Lower leg skin (tissue), 4 donors: ENCODE data around the gene SMARCAD1. TPM values are rescaled to one million over a fixed set of nuclear protein-coding genes. Genes with fewer than 3 reads are reported as not detected.

ENCODE experiments used
- DNase-seq, 2 donors: peaks; one replicate each; pipeline ENCODE4 v3.0.0-alpha.2; 2019; ENCODE audit warnings: low spot score in 2 of 2
- H3K4me3 ChIP-seq: fragments of 200-600 bp; sonication (generic); 2 replicates; pipeline ENCODE4 v1.5.1; 2017; ENCODE audit warnings: mild to moderate bottlenecking, low read depth; ENCODE audit not compliant: poor library complexity, severe bottlenecking
- POLR2A ChIP-seq, 2 donors: fragments of 450-650 bp; IDR thresholded peaks; one replicate each; pipeline ENCODE4 v1.6.1; 2016 to 2017; ENCODE audit warnings: antibody characterized with exemption in 2 of 2, mild to moderate bottlenecking in 1 of 2, moderate library complexity in 1 of 2
- WGBS, 2 donors: methylation state at CpG; one replicate each; pipeline ENCODE4 v1.1.5; 2018; 5-methylcytosine and 5-hydroxymethylcytosine counted together
- intact Hi-C: fragments of 100-400 bp; cut with DNase I; formaldehyde crosslinking; loops from one replicate; pipeline ENCODE4 v1.15.0; 2023; ENCODE audit warnings: low total_unique reads
- total RNA-seq, 4 donors: library from RNA; depleted of rRNA; stranded (reverse); fragments of >200 nt; gene quantifications; one replicate each; pipeline ENCODE4 v1.1.0, GENCODE V29; 2016
- TF ChIP-seq, protein P1 (sequence below), 3 donors: fragments of 450-650 bp; IDR thresholded peaks; one replicate each; pipeline ENCODE4 v1.5.1; 2016; ENCODE audit warnings: antibody characterized with exemption in 3 of 3, mild to moderate bottlenecking in 3 of 3, moderate library complexity in 2 of 3

The SMARCAD1 gene
- total RNA-seq, 4 donors from 2014 or later, result 20.8 to 35.7 (median 23.6) TPM

GRCh38 chr4:94168321-94168720, 39.3 kb upstream of the SMARCAD1 start:
- DNase-seq, result no peak
- WGBS, 2 donors, result 85 to 89% methylated on average over 2 of the region's 2 CpGs
- H3K4me3 ChIP-seq, result no peak overlapping the region
- no peak for TF ChIP-seq POLR2A (IDR thresholded peaks at IDR 0.05)
- TF ChIP-seq, protein P1, sequence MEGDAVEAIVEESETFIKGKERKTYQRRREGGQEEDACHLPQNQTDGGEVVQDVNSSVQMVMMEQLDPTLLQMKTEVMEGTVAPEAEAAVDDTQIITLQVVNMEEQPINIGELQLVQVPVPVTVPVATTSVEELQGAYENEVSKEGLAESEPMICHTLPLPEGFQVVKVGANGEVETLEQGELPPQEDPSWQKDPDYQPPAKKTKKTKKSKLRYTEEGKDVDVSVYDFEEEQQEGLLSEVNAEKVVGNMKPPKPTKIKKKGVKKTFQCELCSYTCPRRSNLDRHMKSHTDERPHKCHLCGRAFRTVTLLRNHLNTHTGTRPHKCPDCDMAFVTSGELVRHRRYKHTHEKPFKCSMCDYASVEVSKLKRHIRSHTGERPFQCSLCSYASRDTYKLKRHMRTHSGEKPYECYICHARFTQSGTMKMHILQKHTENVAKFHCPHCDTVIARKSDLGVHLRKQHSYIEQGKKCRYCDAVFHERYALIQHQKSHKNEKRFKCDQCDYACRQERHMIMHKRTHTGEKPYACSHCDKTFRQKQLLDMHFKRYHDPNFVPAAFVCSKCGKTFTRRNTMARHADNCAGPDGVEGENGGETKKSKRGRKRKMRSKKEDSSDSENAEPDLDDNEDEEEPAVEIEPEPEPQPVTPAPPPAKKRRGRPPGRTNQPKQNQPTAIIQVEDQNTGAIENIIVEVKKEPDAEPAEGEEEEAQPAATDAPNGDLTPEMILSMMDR (IDR thresholded peaks at IDR 0.05), result no peak
- intact Hi-C loops, result no loop called here

GRCh38 chr4:94169803-94170372, 37.8 kb upstream of the SMARCAD1 start:
- intact Hi-C loops, result no loop called here
- no peak for DNase-seq
- H3K4me3 ChIP-seq, result no peak overlapping the region
- 94 to 99% methylated on average over 14 to 31 of the region's 37 CpGs for WGBS, 2 donors
- TF ChIP-seq, protein P1 (IDR thresholded peaks at IDR 0.05), result no peak
- TF ChIP-seq POLR2A (IDR thresholded peaks at IDR 0.05), result no peak

DNA sequence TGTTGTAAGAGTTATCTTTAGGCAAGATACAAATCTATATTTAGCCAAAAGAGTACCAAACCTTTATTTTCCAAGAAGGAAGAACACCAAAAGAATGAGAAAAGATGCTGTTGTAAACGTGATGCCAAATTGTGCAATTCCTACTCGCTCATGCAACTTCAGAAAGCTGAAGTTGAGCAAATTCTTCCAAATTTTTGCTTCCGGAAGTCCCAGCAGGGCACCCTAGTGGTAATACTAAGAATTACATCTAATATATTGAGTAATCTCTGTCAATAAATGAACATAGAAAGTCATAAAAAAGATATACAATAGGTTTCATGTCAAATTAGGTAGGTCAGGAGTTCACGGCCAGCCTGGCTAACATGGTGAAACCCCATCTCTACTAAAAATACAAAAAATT, 36.0 kb upstream of the SMARCAD1 start:
- no peak overlapping the region for H3K4me3 ChIP-seq
- TF ChIP-seq POLR2A (IDR thresholded peaks at IDR 0.05), result no peak
- TF ChIP-seq, protein P1 (IDR thresholded peaks at IDR 0.05), result no peak
- 83 to 84% methylated on average over 4 of the region's 4 CpGs for WGBS, 2 donors
- intact Hi-C loops, result no loop called here
- DNase-seq, result no peak

DNA sequence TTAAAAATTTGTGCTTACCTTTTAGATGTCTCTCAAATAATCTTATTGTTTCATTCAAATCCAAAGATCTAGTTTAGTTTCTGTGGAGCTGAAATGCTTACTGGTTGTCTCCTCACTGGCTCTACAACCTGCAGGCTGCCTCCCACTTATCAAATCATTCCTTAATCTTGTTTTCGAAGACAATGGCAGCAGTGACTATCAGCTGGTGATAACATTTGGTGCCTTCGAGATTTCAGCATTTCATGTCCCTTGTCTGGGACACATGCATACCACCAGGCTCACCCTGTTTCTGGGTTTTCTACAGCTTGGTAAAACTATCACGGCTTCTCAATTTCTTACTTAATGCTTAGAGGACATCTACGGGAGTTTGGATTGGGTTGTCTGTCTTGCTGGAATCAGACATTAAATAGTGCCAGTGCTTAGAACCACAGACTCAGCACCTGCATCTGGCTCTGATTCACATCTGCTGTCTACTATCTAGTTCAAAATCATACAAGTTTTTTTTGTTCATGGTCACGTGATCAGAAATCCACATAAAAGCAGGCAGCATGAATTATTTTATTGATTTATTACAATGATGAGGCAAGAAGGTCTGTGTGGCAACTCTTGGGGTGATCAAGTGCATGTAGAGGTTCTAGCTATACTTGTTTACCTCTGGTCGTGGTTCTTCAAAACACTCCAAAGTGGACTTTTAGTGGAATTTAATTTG, 32.0 kb upstream of the SMARCAD1 start:
- H3K4me3 ChIP-seq, result no peak overlapping the region
- TF ChIP-seq POLR2A (IDR thresholded peaks at IDR 0.05), result no peak
- TF ChIP-seq, protein P1 (IDR thresholded peaks at IDR 0.05), result no peak
- WGBS, 2 donors, result 63 to 71% methylated on average over 6 of the region's 6 CpGs

DNA sequence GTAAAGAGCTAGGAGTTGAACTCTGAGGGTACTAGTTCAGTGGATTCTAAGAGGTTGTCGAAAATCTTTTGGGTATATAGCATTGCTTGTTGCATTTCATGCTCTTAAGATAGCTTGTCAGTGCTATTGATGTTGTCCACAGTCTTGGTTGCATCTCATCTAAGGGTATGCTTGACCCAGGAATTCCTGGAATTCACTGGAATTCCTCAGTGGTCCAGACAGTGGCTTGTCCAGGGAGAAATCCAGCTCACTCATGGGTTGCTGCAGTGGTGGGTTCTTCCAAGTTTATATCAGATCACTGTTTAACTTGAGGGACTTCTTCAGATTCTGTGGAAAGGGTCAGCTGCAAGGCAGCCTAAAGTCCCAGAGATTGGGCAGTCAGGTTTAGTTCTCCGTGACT, 29.8 kb upstream of the SMARCAD1 start:
- TF ChIP-seq POLR2A (IDR thresholded peaks at IDR 0.05), result no peak
- TF ChIP-seq, protein P1 (IDR thresholded peaks at IDR 0.05), result no peak
- DNase-seq, result no peak
- H3K4me3 ChIP-seq, result no peak overlapping the region
- intact Hi-C loops, result no loop called here
- 89 to 92% methylated on average over 2 of the region's 2 CpGs for WGBS, 2 donors

More for the DNA sequence above, 32.0 kb upstream of the SMARCAD1 start:
- no peak for DNase-seq
- intact Hi-C loops, result no loop called here
